Fibroblast of the aortic adventitia (primary cell): Measurements from ENCODE around the gene NFATC1. TPM values are rescaled to one million over a fixed set of nuclear protein-coding genes. Genes with fewer than 3 reads are reported as not detected.

Experiments used
- DNase-seq: peaks from one replicate; pipeline ENCODE4 v3.0.0-alpha.2; 2010; ENCODE audit warnings: low read depth
- H3K4me3 ChIP-seq: 2 replicates; pipeline ENCODE4 v1.5.1; 2011; ENCODE audit warnings: low read depth, mild to moderate bottlenecking, control low read depth, low read length, moderate library complexity
- CTCF ChIP-seq: IDR thresholded peaks from 2 replicates; pipeline ENCODE4 v1.5.1; 2011; ENCODE audit warnings: mild to moderate bottlenecking, low read length, control low read depth, inconsistent platforms; ENCODE audit not compliant: insufficient read depth
- total RNA-seq: library from RNA; depleted of rRNA; stranded (reverse); fragments of >200 nt; gene quantifications from 2 replicates; pipeline ENCODE4 v1.2.3, GENCODE V29; 2012; ENCODE audit warnings: low replicate concordance

Gene NFATC1
- total RNA-seq, 1 donor = 3.0 TPM

DNA sequence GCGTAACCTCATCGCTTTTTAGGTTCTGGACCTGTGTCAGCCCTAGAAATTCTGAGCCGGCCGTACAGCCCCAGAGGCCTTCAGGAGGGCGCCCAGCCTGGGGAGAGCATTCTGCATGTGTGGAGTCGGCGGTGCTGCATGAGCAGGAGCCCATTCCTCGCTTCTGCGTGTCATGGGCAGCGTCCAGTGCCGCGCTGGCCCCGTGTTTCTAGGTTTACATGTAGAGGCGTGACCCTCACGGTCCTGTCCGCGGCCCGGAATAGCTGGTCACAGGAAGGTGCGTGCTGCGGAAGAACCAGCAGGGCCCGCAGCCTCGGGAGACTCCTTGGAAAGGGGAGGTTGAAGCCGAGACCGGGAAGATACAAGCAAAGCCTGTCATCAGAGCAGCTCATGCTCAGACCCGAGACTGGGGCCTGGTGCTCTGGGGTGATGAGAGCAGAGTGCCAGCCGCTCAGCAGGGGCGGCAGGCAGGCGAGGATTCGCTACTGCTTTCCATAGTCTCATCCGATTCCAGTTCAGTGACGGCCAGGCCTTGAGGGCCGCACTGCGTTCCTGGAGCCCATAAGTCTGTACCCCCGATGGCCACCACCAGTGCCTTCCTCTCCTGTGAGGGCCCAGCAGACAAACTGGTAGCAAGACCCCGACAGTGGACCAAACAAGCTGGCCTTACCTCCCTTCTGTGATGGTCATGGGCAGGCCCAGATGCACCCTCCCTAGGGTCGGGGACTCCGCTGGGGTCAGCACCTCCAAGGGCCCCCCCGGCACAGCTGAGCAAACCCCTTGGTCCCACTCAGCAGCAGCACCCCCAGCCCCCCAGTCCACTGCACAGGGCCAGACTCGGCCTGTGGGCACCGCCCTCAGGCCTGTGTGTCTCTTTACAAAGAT, 15.6 kb upstream of the NFATC1 start:
- no peak for DNase-seq
- no peak for TF ChIP-seq CTCF
- H3K4me3 ChIP-seq = no peak overlapping the region

GRCh38 chr18:79380816-79381806, 14.6 kb upstream of the NFATC1 start:
- DNase-seq = peak; percentile 53
- no peak overlapping the region for H3K4me3 ChIP-seq
- peak; percentile 89 for TF ChIP-seq CTCF

- no peak for DNase-seq
- TF ChIP-seq CTCF = no peak
- H3K4me3 ChIP-seq = no peak overlapping the region
Observed at GRCh38 chr18:79381811-79382311, 13.9 kb upstream of the NFATC1 start.

GRCh38 chr18:79382681-79383387, 12.9 kb upstream of the NFATC1 start:
- no peak for DNase-seq
- H3K4me3 ChIP-seq = no peak overlapping the region
- no peak for TF ChIP-seq CTCF

DNA sequence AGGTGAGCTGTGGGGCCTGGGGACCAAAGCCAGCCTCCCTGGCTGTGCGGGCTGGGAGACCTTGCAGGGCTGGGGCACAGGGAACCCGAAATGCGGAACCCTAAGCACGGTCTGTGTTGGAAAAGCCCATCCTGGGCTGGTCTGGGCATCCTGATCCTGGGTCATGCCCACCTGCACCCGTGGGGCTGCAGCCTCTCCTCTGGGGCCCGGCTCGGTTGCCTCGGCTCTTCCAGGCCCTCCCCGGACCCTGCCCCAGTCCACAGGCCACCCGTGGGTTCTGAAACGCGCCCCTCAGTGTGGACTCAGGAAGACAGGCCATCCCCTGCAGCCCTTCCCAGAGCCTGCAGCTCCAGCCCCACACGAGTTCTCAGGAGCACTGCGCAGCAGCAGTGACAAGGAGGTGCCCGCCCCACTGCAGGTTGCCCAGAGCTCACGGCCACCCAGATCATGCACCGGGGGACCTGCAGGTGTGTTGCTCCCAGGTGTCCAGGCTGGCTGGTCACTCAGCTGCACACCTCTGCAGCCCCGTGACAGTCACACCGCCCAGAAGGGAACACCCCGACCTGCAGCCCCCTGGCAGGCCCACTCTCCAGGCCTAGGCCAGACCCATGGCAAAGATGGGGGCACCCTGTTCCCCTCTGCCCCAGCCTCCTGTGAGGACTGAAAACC, 12.2 kb upstream of the NFATC1 start:
- DNase-seq = no peak
- no peak overlapping the region for H3K4me3 ChIP-seq
- no peak for TF ChIP-seq CTCF
